Neutrophil (primary cell): ENCODE data around the gene CD3E.
A peak's percentile ranks its signal among the peaks of the same experiment; 100 is the strongest.

Source experiments
- H3K27ac ChIP-seq: fragments of 200-600 bp; sonication (generic); 2 replicates; pipeline ENCODE4 v1.5.1; 2016; ENCODE audit warnings: mild to moderate bottlenecking, moderate library complexity
- H3K27me3 ChIP-seq: fragments of 200-600 bp; sonication (generic); 2 replicates; pipeline ENCODE4 v1.6.0; 2016; ENCODE audit warnings: mild to moderate bottlenecking
- H3K36me3 ChIP-seq: fragments of 200-600 bp; sonication (generic); 2 replicates; pipeline ENCODE4 v1.5.1; 2017
- H3K4me1 ChIP-seq, 2 experiments: fragments of 200-600 bp in 1 of 2; sonication (generic) in 1 of 2; 1 replicate in 1 of 2; 2 replicates in 1 of 2; pipeline versions ENCODE4 v1.5.1 to v1.6.1; 2013 to 2016; ENCODE audit warnings: low read depth in 1 of 2, low read length in 1 of 2, mild to moderate bottlenecking in 1 of 2, moderate library complexity in 1 of 2; ENCODE audit not compliant: control insufficient read depth in 1 of 2, insufficient read depth in 1 of 2
- H3K4me3 ChIP-seq, 2 experiments: fragments of 200-600 bp in 1 of 2; sonication (generic) in 1 of 2; 1 replicate in 1 of 2; 2 replicates in 1 of 2; pipeline ENCODE4 v1.5.1; 2013 to 2016; ENCODE audit warnings: low read depth in 1 of 2, low read length in 1 of 2, mild to moderate bottlenecking in 1 of 2, moderate library complexity in 1 of 2
- H3K9me3 ChIP-seq: fragments of 200-600 bp; sonication (generic); 2 replicates; pipeline ENCODE4 v1.5.1; 2016
- TF ChIP-seq, protein P1 (sequence below): fragments of 200-600 bp; sonication (generic); IDR thresholded peaks from 2 replicates; pipeline ENCODE4 v1.5.1; 2016; ENCODE audit warnings: antibody characterized with exemption

CD3E gene

DNA sequence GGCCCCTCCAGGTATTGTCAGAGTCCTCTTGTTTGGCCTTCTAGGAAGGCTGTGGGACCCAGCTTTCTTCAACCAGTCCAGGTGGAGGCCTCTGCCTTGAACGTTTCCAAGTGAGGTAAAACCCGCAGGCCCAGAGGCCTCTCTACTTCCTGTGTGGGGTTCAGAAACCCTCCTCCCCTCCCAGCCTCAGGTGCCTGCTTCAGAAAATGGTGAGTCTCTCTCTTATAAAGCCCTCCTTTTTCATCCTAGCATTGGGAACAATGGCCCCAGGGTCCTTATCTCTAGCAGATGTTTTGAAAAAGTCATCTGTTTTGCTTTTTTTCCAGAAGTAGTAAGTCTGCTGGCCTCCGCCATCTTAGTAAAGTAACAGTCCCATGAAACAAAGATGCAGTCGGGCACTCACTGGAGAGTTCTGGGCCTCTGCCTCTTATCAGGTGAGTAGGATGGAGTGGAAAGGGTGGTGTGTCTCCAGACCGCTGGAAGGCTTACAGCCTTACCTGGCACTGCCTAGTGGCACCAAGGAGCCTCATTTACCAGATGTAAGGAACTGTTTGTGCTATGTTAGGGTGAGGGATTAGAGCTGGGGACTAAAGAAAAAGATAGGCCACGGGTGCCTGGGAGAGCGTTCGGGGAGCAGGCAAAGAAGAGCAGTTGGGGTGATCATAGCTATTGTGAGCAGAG, at the start of gene CD3E:
Gene CD3E (plus strand): TSS at position 163 of the 681 bp plus-strand sequence. CDS start 223 bp downstream, at position 386.
- Histone ChIP-seq H3K4me1 (no peaks in the 10 kb centered on the region), H3K27ac (no peak within 1 kb of the TSS), H3K4me3 (no peak within 1 kb of the TSS), H3K36me3 (no peaks in the 10 kb centered on the region), H3K27me3 (no peaks in the 10 kb centered on the region), H3K9me3 (no peaks in the 10 kb centered on the region)
- TF ChIP-seq, protein P1, sequence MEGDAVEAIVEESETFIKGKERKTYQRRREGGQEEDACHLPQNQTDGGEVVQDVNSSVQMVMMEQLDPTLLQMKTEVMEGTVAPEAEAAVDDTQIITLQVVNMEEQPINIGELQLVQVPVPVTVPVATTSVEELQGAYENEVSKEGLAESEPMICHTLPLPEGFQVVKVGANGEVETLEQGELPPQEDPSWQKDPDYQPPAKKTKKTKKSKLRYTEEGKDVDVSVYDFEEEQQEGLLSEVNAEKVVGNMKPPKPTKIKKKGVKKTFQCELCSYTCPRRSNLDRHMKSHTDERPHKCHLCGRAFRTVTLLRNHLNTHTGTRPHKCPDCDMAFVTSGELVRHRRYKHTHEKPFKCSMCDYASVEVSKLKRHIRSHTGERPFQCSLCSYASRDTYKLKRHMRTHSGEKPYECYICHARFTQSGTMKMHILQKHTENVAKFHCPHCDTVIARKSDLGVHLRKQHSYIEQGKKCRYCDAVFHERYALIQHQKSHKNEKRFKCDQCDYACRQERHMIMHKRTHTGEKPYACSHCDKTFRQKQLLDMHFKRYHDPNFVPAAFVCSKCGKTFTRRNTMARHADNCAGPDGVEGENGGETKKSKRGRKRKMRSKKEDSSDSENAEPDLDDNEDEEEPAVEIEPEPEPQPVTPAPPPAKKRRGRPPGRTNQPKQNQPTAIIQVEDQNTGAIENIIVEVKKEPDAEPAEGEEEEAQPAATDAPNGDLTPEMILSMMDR: no peak

DNA sequence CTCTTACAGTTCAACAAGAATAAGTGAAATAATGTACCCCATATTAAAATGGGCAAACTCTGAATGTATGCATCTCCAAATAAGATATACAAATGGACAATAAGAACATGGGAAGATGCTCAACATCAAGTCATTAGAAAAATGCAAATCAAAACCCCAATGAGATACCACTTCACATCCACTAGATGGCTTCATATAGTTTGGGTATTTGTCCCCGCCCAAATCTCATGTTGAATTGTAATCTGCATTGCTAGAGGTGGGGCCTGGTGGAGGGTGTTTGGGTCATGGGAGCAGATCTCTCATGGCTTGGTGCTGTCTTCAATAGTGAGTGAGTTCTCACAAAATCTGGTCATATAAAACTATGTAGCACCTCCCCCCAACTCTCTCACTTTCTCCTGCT, 46.1 kb upstream of the CD3E start:
- Histone ChIP-seq H3K4me3 (no peak overlapping the region), H3K27me3 (peaks cover 12% of the 10 kb centered on the region), H3K36me3 (peaks cover 9% of the 10 kb centered on the region), H3K27ac (no peak overlapping the region), H3K9me3 (no peaks in the 10 kb centered on the region), H3K4me1 (peaks cover 12% of the 10 kb centered on the region in 2 experiments)
- TF ChIP-seq, protein P1: no peak

GRCh38 chr11:118259138-118259537, 45.4 kb upstream of the CD3E start:
- H3K27ac ChIP-seq: no peak overlapping the region
- peaks cover 19% of the 10 kb centered on the region in 2 experiments for H3K4me1 ChIP-seq
- H3K9me3 ChIP-seq: no peaks in the 10 kb centered on the region
- H3K4me3 ChIP-seq: no peak overlapping the region
- H3K27me3 ChIP-seq: peaks cover 12% of the 10 kb centered on the region
- TF ChIP-seq, protein P1: no peak
- H3K36me3 ChIP-seq: peaks cover 9% of the 10 kb centered on the region

DNA sequence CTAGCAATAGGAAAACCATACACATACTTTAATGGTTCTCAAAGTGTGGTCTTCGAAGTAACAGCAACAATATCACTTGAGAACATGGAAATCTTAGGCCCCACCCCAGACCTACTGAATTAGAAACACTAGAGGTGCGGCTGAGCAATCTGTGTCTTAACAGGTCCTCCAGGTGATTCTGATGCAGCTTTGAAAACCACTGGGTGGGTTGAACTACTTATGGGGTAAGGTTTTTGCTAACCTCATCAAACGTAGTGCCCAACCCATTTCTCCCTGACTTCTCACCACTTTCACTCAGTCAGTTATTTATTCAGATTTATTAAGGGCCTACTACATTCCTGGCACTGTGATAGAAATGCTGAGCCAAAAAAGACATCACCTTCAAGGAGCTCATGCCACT, 44.2 kb upstream of the CD3E start:
- Histone ChIP-seq H3K4me1 (peaks cover 23 to 24% of the 10 kb centered on the region in 2 experiments), H3K27me3 (peaks cover 19% of the 10 kb centered on the region), H3K27ac (no peak overlapping the region), H3K36me3 (peaks cover 9% of the 10 kb centered on the region), H3K4me3 (no peak overlapping the region), H3K9me3 (no peaks in the 10 kb centered on the region)
- TF ChIP-seq, protein P1: no peak

- H3K27ac ChIP-seq: peak overlapping the region; percentile 69
- TF ChIP-seq, protein P1: no peak
- H3K36me3 ChIP-seq: peaks cover 3% of the 10 kb centered on the region
- peaks cover 23 to 27% of the 10 kb centered on the region in 2 experiments for H3K4me1 ChIP-seq
- peak overlapping the region; percentile 59 to 60 for H3K4me3 ChIP-seq
- H3K27me3 ChIP-seq: peaks cover 23% of the 10 kb centered on the region
- H3K9me3 ChIP-seq: no peaks in the 10 kb centered on the region
Observed at GRCh38 chr11:118263112-118263511, 41.4 kb upstream of the CD3E start.
